ENCODE results near the gene OR52B4. TPM values are rescaled to one million over a fixed set of nuclear protein-coding genes. Genes with fewer than 3 reads are reported as not detected.
A peak's percentile ranks its signal among the peaks of the same experiment; 100 is the strongest.
"Not testable (repeated sequence)": the region's sequence is repeated elsewhere in the genome, so short reads cannot be mapped to it uniquely, and the experiment has no call there.

The OR52B4 gene
- not detected in 2 replicates for total RNA-seq (2014; rRNA removed; shearing (Covaris generic))

- DNase-seq (ENCODE audit: low read depth) = no peak
Measured at GRCh38 chr11:4368286-4368685, at the start of gene OR52B4. Gene OR52B4 (minus strand): TSS chr11:4368386. CDS start chr11:4368295, 91 bp downstream.

- DNase-seq (ENCODE audit: low read depth) = no peak
Measured at GRCh38 chr11:4416816-4417215, 48.6 kb upstream of the OR52B4 start.

GRCh38 chr11:4416306-4416705 lies 48.1 kb upstream of the OR52B4 start:
- no peak for DNase-seq (ENCODE audit: low read depth)

- DNase-seq (ENCODE audit: low read depth) = not testable (repeated sequence)
Measured at GRCh38 chr11:4406206-4406605, 38.0 kb upstream of the OR52B4 start.

GRCh38 chr11:4393858-4394223 lies 25.7 kb upstream of the OR52B4 start:
- no peak for DNase-seq (ENCODE audit: low read depth)

GRCh38 chr11:4393209-4393857 lies 25.1 kb upstream of the OR52B4 start, which contains the start of gene TRIM21:
Gene TRIM21 (minus strand): TSS chr11:4393702. CDS start chr11:4390409, 3,293 bp downstream.
- peak; percentile 90 for DNase-seq (ENCODE audit: low read depth)

- DNase-seq (ENCODE audit: low read depth) = no peak
Measured at GRCh38 chr11:4388221-4388620, 20.0 kb upstream of the OR52B4 start.

- peak; percentile 42 for DNase-seq (ENCODE audit: low read depth)
Measured at GRCh38 chr11:4385978-4386740, 18.0 kb upstream of the OR52B4 start.

GRCh38 chr11:4381901-4382300 lies 13.7 kb upstream of the OR52B4 start:
- no peak for DNase-seq (ENCODE audit: low read depth)

- no peak for DNase-seq (ENCODE audit: low read depth)
Measured at GRCh38 chr11:4375431-4376140, 7.4 kb upstream of the OR52B4 start.

GRCh38 chr11:4370166-4370565 lies 2.0 kb upstream of the OR52B4 start:
- no peak for DNase-seq (ENCODE audit: low read depth)

- DNase-seq (ENCODE audit: low read depth) = not testable (repeated sequence)
Measured at GRCh38 chr11:4348142-4348541, 20.0 kb downstream of the OR52B4 start.

GRCh38 chr11:4345366-4345765 lies 22.8 kb downstream of the OR52B4 start:
- not testable (repeated sequence) for DNase-seq (ENCODE audit: low read depth)

- DNase-seq (ENCODE audit: low read depth) = not testable (repeated sequence)
Measured at GRCh38 chr11:4334356-4334755, 33.8 kb downstream of the OR52B4 start.

Other genes starting within 250 kb of the OR52B4 start
- gene TRIM21, start 25.3 kb upstream of the OR52B4 start, total RNA-seq (2014; rRNA removed; shearing (Covaris generic)) = 38.4 and 52.9 TPM in 2 replicates
- gene OR52K2, start 80.9 kb upstream of the OR52B4 start, total RNA-seq (2014; rRNA removed; shearing (Covaris generic)) = not detected in 2 replicates
- not detected in 2 replicates for gene OR52K1, start 114.3 kb upstream of the OR52B4 start, total RNA-seq (2014; rRNA removed; shearing (Covaris generic))
- gene OR52M1, start 176.8 kb upstream of the OR52B4 start, total RNA-seq (2014; rRNA removed; shearing (Covaris generic)) = not detected in 2 replicates
- gene OR52I2, start 213.4 kb upstream of the OR52B4 start, total RNA-seq (2014; rRNA removed; shearing (Covaris generic)) = not detected in 2 replicates
- not detected in 2 replicates for gene OR52I1, start 225.7 kb upstream of the OR52B4 start, total RNA-seq (2014; rRNA removed; shearing (Covaris generic))
- 15.3 and 16.3 TPM in 2 replicates for gene TRIM68, start 239.8 kb upstream of the OR52B4 start, total RNA-seq (2014; rRNA removed; shearing (Covaris generic))

All from M059J (cell line).